HepG2 (cell line): ENCODE measurements around the gene KCNK18. TPM values are rescaled to one million over a fixed set of nuclear protein-coding genes. Genes with fewer than 3 reads are reported as not detected.
A peak's percentile ranks its signal among the peaks of the same experiment; 100 is the strongest.

ENCODE experiments used
- ATAC-seq: fragments of 200-7000 bp; cut with Tn5 transposase; 3 replicates; pipeline ENCODE4 v1.9.1; 2020; ENCODE audit warnings: mild to moderate bottlenecking, moderate library complexity
- BruUV-seq: library from RNA; stranded (reverse); fragments of 400-500 nt; replicated peaks from 2 replicates; lab custom pipeline; 2021; lab: Mats Ljungman, UMichigan
- CTCF ChIA-PET: fragments of 300-600 bp; formaldehyde crosslinking; extraction: SDS; loops from one replicate; lab custom pipeline; 2021; ENCODE audit warnings: low total read pairs, inconsistent platforms, low intra/inter-chr PET ratio; lab: Yijun Ruan, JAX
- POLR2A ChIA-PET: fragments of 350-600 bp; sonication (Branson Sonifier 250); formaldehyde crosslinking; loops from one replicate; lab custom pipeline; 2020; ENCODE audit warnings: antibody characterized with exemption, inconsistent platforms; lab: Yijun Ruan, JAX
- DNase-seq: peaks from one replicate; pipeline ENCODE4 v3.0.0-alpha.2; 2015; ENCODE audit warnings: low spot score
- FAIRE-seq: peaks from 3 replicates; lab custom pipeline; 2011; peaks lifted over from hg19 to GRCh38; lab: Jason Lieb, UNC
- H2AFZ ChIP-seq: one replicate; pipeline ENCODE4 v1.6.1; 2011; ENCODE audit warnings: low read length, inconsistent platforms
- H3K27ac ChIP-seq: fragments of 300-600 bp; 3 replicates; pipeline ENCODE4 v1.8.0; 2011; ENCODE audit warnings: mixed run types, mild to moderate bottlenecking, mixed read lengths, low read length, inconsistent platforms; ENCODE audit not compliant: insufficient read depth; ENCODE audit errors: extremely low read length
- H3K27me3 ChIP-seq, 2 experiments: fragments of 200-600 bp in 1 of 2; 2 replicates in 1 of 2; 3 replicates in 1 of 2; pipeline versions ENCODE4 v1.6.0 to v1.8.0; 2011; ENCODE audit warnings: low read length in 2 of 2, mild to moderate bottlenecking in 2 of 2, moderate library complexity in 2 of 2, inconsistent platforms in 1 of 2; ENCODE audit not compliant: insufficient read depth in 2 of 2, control insufficient read depth in 1 of 2
- H3K36me3 ChIP-seq, 2 experiments: fragments of 200-600 bp in 1 of 2; replicated peaks in 1 of 2; 2 replicates in 1 of 2; 3 replicates in 1 of 2; pipeline versions ENCODE4 v1.5.1 to v1.8.0; 2011; ENCODE audit warnings: low read length in 2 of 2, inconsistent platforms in 1 of 2; ENCODE audit not compliant: insufficient read depth in 2 of 2, control insufficient read depth in 1 of 2
- H3K4me1 ChIP-seq: 2 replicates; pipeline ENCODE4 v1.5.1; 2012; ENCODE audit warnings: low read length, inconsistent platforms; ENCODE audit not compliant: insufficient read depth
- H3K4me2 ChIP-seq: 2 replicates; pipeline ENCODE4 v1.6.0; 2011; ENCODE audit warnings: low read depth, low read length, inconsistent platforms
- H3K4me3 ChIP-seq, 3 experiments: fragments of 200-600 bp in 1 of 3; sonication (generic), shearing (Covaris generic) in 1 of 3; replicated peaks in 1 of 3; 2 replicates each; pipeline ENCODE4 v1.5.1; 2011 to 2016; ENCODE audit warnings: low read length in 3 of 3, inconsistent platforms in 2 of 3, low read depth in 2 of 3, mild to moderate bottlenecking in 2 of 3, control low read depth in 1 of 3, mixed read lengths in 1 of 3; ENCODE audit not compliant: insufficient read depth in 1 of 3
- H3K79me2 ChIP-seq: one replicate; pipeline ENCODE4 v1.6.1; 2011; ENCODE audit warnings: low read length, inconsistent platforms; ENCODE audit not compliant: insufficient read depth
- H3K9ac ChIP-seq: 2 replicates; pipeline ENCODE4 v1.6.0; 2011; ENCODE audit warnings: mild to moderate bottlenecking, low read depth, low read length, inconsistent platforms; ENCODE audit not compliant: insufficient read depth
- H3K9me3 ChIP-seq: 2 replicates; pipeline ENCODE4 v1.5.1; 2012; ENCODE audit warnings: mild to moderate bottlenecking, low read length
- H4K20me1 ChIP-seq: 2 replicates; pipeline ENCODE4 v1.6.0; 2011; ENCODE audit warnings: inconsistent platforms, mild to moderate bottlenecking, low read length, moderate library complexity; ENCODE audit not compliant: insufficient read depth
- FUBP1 ChIP-seq: sonication (generic); formaldehyde crosslinking; IDR thresholded peaks from 2 replicates; pipeline ENCODE4 v1.5.1; 2020; ENCODE audit warnings: missing genetic modification reagents, mild to moderate bottlenecking, borderline replicate concordance
- LCORL ChIP-seq, 2 experiments: fragments of 450-650 bp in 1 of 2; sonication (generic) in 1 of 2; formaldehyde crosslinking in 1 of 2; IDR thresholded peaks; 2 replicates each; pipeline versions ENCODE4 v1.5.0 to v1.6.1; 2017 to 2020; ENCODE audit warnings: antibody characterized with exemption in 1 of 2, missing genetic modification reagents in 1 of 2
- MTA3 ChIP-seq: sonication (generic); formaldehyde crosslinking; IDR thresholded peaks from 2 replicates; pipeline ENCODE4 v1.4.0; 2020; ENCODE audit warnings: missing genetic modification reagents
- NFKBIZ ChIP-seq: IDR thresholded peaks from 2 replicates; pipeline ENCODE4 v1.6.1; 2018; ENCODE audit warnings: missing genetic modification reagents, missing compliant biosample characterization
- SIN3A ChIP-seq: IDR thresholded peaks from 2 replicates; pipeline ENCODE4 v1.6.1; 2011; ENCODE audit warnings: low read depth, mild to moderate bottlenecking, control low read depth, low read length, borderline replicate concordance
- SMC3 ChIP-seq: IDR thresholded peaks from 2 replicates; pipeline ENCODE4 v1.6.1; 2011; ENCODE audit warnings: low read length, improper control_type of control experiment
- SRY ChIP-seq: sonication (generic); formaldehyde crosslinking; IDR thresholded peaks from 2 replicates; pipeline ENCODE4 v1.8.0; 2022; ENCODE audit warnings: mild to moderate bottlenecking, missing genetic modification reagents
- TEAD3 ChIP-seq: optimal IDR thresholded peaks from 2 replicates; pipeline ENCODE3; 2016; ENCODE audit warnings: borderline replicate concordance
- THRA ChIP-seq: sonication (generic); formaldehyde crosslinking; IDR thresholded peaks from 2 replicates; pipeline ENCODE4 v1.4.0; 2020; ENCODE audit warnings: missing genetic modification reagents, borderline replicate concordance
- ZNF136 ChIP-seq: sonication (generic); formaldehyde crosslinking; IDR thresholded peaks from 2 replicates; pipeline ENCODE4 v1.8.1; 2022; ENCODE audit warnings: low read depth, mild to moderate bottlenecking, moderate library complexity, missing genetic modification reagents
- ZNF143 ChIP-seq: sonication (generic); formaldehyde crosslinking; IDR thresholded peaks from 2 replicates; pipeline ENCODE4 v1.4.0; 2020; ENCODE audit warnings: missing genetic modification reagents
- ZNF256 ChIP-seq: sonication (generic); formaldehyde crosslinking; conservative IDR thresholded peaks from 2 replicates; pipeline ENCODE4 v1.4.0; 2020; ENCODE audit warnings: missing genetic modification reagents
- ZNF329 ChIP-seq: sonication (generic); formaldehyde crosslinking; IDR thresholded peaks from 2 replicates; pipeline ENCODE4 v1.9.0; 2021; ENCODE audit warnings: low read depth, mild to moderate bottlenecking, missing genetic modification reagents
- ZNF597 ChIP-seq: sonication (generic); formaldehyde crosslinking; IDR thresholded peaks from 2 replicates; pipeline ENCODE4 v1.5.0; 2020; ENCODE audit warnings: missing genetic modification reagents
- ZNF792 ChIP-seq: IDR thresholded peaks from 2 replicates; pipeline ENCODE4 v1.6.1; 2016
- ZNF883 ChIP-seq: sonication (generic); formaldehyde crosslinking; IDR thresholded peaks from 2 replicates; pipeline ENCODE4 v1.5.1; 2020; ENCODE audit warnings: mild to moderate bottlenecking, missing genetic modification reagents; ENCODE audit errors: not compliant biosample characterization
- WGBS: methylation state at CpG from one replicate; pipeline ENCODE4 v1.1.6; 2017; ENCODE audit warnings: low lambda C conversion rate; 5-methylcytosine and 5-hydroxymethylcytosine counted together
- in situ Hi-C: cut with HindIII; loops from 2 replicates; pipeline ENCODE4 v1.10.0; 2017; ENCODE audit warnings: low pct_unique_long_range_greater_than_20kb; ENCODE audit not compliant: extremely low pct_ligation_motif_present
- intact Hi-C: fragments of 100-400 bp; cut with micrococcal nuclease; formaldehyde crosslinking; loops from one replicate; pipeline ENCODE4 v1.10.0; 2022; ENCODE audit not compliant: unreplicated experiment
- polyA plus RNA-seq, 8 experiments: library from polyadenylated mRNA; depleted of rRNA in 3 of 8; stranded (reverse) in 7 of 8; unstranded in 1 of 8; fragments of >200 nt; fragmentation: Illumina TruSeq in 4 of 8; extraction: Trizol in 4 of 8; gene quantifications; 2 replicates each; pipeline versions ENCODE4 v1.2.1 to v1.2.3, GENCODE V29; 2011 to 2016; ENCODE audit warnings: low read depth in 4 of 8, missing spikeins in 1 of 8, mixed read lengths in 1 of 8; ENCODE audit not compliant: insufficient read depth in 1 of 8
- total RNA-seq, 5 experiments: library from RNA; depleted of rRNA; stranded (reverse); fragments of >200 nt; fragmentation: Illumina TruSeq; extraction: Trizol; gene quantifications; 2 replicates each; pipeline ENCODE4 v1.2.3, GENCODE V29; 2016; ENCODE audit warnings: low read depth in 1 of 5

Gene KCNK18
- total and polyA plus RNA-seq, 2 of the 13 experiments (the other 11 are each of a cell fraction or from before 2014, with no cell fraction given), result not detected

- ATAC-seq (no peak), FAIRE-seq (no peak), DNase-seq (no peak)
- Histone ChIP-seq H3K27me3 (peaks cover 2 to 17% of the 10 kb centered on the region in 2 experiments; a peak in 4 of 5 replicates), H3K4me3 (no peak overlapping the region), H3K4me1 (peaks cover 10% of the 10 kb centered on the region), H3K9me3 (peaks cover 17% of the 10 kb centered on the region), H3K9ac (no peak overlapping the region), H3K36me3 (no peaks in the 10 kb centered on the region), H3K4me2 (no peak overlapping the region), H3K79me2 (no peaks in the 10 kb centered on the region), H3K27ac (no peak overlapping the region), H2AFZ (no peak overlapping the region), H4K20me1 (no peaks in the 10 kb centered on the region)
- intact Hi-C loops, result no loop called here
- ChIA-PET POLR2A (no interaction called here), CTCF (no interaction called here)
- in situ Hi-C loops, result no loop called here
- WGBS, result 0% methylated on average over 1 of the region's 1 CpG
- TF ChIP-seq ZNF136 (peak; percentile 92; the same call in 1 of the 2 replicates), SMC3 (no peak), ZNF329 (CRISPR knock-in tag) (no peak), ZNF597 (CRISPR knock-in tag) (no peak)
- no TSS peak for BruUV-seq
These were observed 14.9 kb downstream of the KCNK18 start for GRCh38 chr10:117212176-117212575.

- intact Hi-C loops, result no loop called here
- no peak for DNase-seq
- in situ Hi-C loops, result no loop called here
- Histone ChIP-seq H3K27ac (no peak overlapping the region), H4K20me1 (no peaks in the 10 kb centered on the region), H3K4me2 (no peak overlapping the region), H3K4me3 (no peak overlapping the region), H3K36me3 (no peaks in the 10 kb centered on the region), H2AFZ (no peak overlapping the region), H3K4me1 (peaks cover 16% of the 10 kb centered on the region), H3K79me2 (no peaks in the 10 kb centered on the region), H3K9me3 (peaks cover 17% of the 10 kb centered on the region), H3K27me3 (peaks cover 2 to 35% of the 10 kb centered on the region in 2 experiments; a peak in 4 of 5 replicates), H3K9ac (no peak overlapping the region)
- no peak for FAIRE-seq
- ChIA-PET POLR2A (no interaction called here), CTCF (interaction anchor here (1.4 kb wide), 1 partner anchor 106 kb away, joined by 4 read pairs; no protein-coding TSS in a partner anchor)
- BruUV-seq, result no TSS peak
- ATAC-seq, result no peak
- WGBS, result no CpG with 5 or more reads among the region's 1 CpG
- TF ChIP-seq LCORL (IDR thresholded peaks at IDR 0.05), result no peak
- TF ChIP-seq LCORL (CRISPR knock-in tag; IDR thresholded peaks at IDR 0.05), result no peak
- TF ChIP-seq ZNF883 (CRISPR knock-in tag), result no peak
- TF ChIP-seq TEAD3 (CRISPR knock-in tag), result no peak
- TF ChIP-seq THRA (CRISPR knock-in tag), result no peak
- TF ChIP-seq ZNF792 (CRISPR knock-in tag), result no peak
- no peak for TF ChIP-seq MTA3 (CRISPR knock-in tag)
- TF ChIP-seq ZNF143 (CRISPR knock-in tag), result no peak
- no peak for TF ChIP-seq NFKBIZ (CRISPR knock-in tag)
- no peak for TF ChIP-seq ZNF256
- no peak for TF ChIP-seq SRY
- no peak for TF ChIP-seq FUBP1 (CRISPR knock-in tag)
- no peak for TF ChIP-seq SIN3A
These were observed 17.1 kb downstream of the KCNK18 start for GRCh38 chr10:117214401-117214800.
